Measurements from ENCODE around the gene GLB1L3.

DNA sequence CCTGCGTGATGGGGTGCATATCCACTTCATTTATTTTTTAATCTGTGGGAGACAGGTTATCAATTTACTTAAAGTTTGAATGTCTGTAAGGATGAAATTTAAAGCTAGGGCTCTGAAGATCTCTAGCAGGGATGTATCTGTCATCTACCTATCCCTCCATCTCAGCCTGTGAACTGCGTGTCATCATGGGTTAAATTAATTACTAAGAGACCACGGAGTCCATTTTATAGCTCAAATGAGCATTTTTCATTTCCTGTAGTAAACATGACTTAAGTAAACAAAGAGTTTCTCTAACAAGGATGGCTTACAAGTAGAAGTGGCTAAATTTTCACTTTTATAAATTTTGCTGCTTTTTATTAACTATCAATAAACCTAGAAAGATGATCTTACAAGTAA, 2.9 kb upstream of the GLB1L3 start:
- no peak for TF ChIP-seq POLR2A (IDR thresholded peaks at IDR 0.05; ENCODE audit: low read length)
- no peak for TF ChIP-seq GATA1 (IDR thresholded peaks at IDR 0.05; ENCODE audit: low read depth, low read length)
